Cortex of kidney (tissue), 1 donor: ENCODE results near the gene MPO.

ENCODE experiments used
- DNase-seq: peaks from one replicate; lab custom pipeline; 2025; lab: John Stamatoyannopoulos, UW

The MPO gene

GRCh38 chr17:58279016-58279711, 1.6 kb downstream of the MPO start:
- DNase-seq = no peak

- DNase-seq = no peak
Observed at GRCh38 chr17:58278661-58279015, 2.1 kb downstream of the MPO start.

- no peak for DNase-seq
Observed at GRCh38 chr17:58277802-58278595, 2.7 kb downstream of the MPO start.

- no peak for DNase-seq
Observed at GRCh38 chr17:58277107-58277801, 3.5 kb downstream of the MPO start.

- DNase-seq = no peak
Observed at GRCh38 chr17:58276423-58276822, 4.3 kb downstream of the MPO start.

GRCh38 chr17:58275417-58275816, 5.3 kb downstream of the MPO start:
- DNase-seq = no peak

GRCh38 chr17:58273453-58274104, 7.2 kb downstream of the MPO start:
- DNase-seq = no peak

GRCh38 chr17:58272367-58273280, 8.1 kb downstream of the MPO start:
- DNase-seq = no peak

GRCh38 chr17:58271216-58271931, 9.4 kb downstream of the MPO start:
- DNase-seq = no peak

- DNase-seq = no peak
Observed at GRCh38 chr17:58270476-58271215, 10.1 kb downstream of the MPO start.

GRCh38 chr17:58269557-58270291, 11.0 kb downstream of the MPO start:
- DNase-seq = no peak

GRCh38 chr17:58268774-58269556, 11.8 kb downstream of the MPO start:
- no peak for DNase-seq

- DNase-seq = no peak
Observed at GRCh38 chr17:58268326-58268725, 12.4 kb downstream of the MPO start.

- no peak for DNase-seq
Observed at GRCh38 chr17:58267347-58268324, 13.1 kb downstream of the MPO start.

GRCh38 chr17:58265902-58266875, 14.5 kb downstream of the MPO start:
- DNase-seq = no peak

- no peak for DNase-seq
Observed at GRCh38 chr17:58265271-58265670, 15.5 kb downstream of the MPO start.
